ENCODE data around the gene GPATCH2L.

DNA sequence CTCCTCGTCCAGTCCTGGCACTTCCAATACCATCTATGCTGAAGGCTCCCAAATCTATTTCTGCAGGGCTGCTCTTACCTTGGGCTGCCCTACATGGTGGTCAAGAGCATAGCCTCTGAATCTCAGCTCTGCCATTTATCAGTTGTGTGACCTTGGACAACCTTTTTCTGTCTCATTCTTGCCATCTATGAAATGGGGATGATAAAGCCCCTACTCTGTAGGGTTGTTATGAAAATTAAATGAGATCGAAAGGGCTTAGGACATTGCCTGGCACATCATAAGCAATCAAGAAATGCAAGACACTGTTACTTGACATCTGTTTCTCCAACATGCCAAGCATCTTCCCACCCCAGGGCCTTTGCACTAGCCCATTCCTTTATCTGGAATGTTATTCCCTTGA lies 45.5 kb upstream of the GPATCH2L start:
- TF ChIP-seq, protein P1, sequence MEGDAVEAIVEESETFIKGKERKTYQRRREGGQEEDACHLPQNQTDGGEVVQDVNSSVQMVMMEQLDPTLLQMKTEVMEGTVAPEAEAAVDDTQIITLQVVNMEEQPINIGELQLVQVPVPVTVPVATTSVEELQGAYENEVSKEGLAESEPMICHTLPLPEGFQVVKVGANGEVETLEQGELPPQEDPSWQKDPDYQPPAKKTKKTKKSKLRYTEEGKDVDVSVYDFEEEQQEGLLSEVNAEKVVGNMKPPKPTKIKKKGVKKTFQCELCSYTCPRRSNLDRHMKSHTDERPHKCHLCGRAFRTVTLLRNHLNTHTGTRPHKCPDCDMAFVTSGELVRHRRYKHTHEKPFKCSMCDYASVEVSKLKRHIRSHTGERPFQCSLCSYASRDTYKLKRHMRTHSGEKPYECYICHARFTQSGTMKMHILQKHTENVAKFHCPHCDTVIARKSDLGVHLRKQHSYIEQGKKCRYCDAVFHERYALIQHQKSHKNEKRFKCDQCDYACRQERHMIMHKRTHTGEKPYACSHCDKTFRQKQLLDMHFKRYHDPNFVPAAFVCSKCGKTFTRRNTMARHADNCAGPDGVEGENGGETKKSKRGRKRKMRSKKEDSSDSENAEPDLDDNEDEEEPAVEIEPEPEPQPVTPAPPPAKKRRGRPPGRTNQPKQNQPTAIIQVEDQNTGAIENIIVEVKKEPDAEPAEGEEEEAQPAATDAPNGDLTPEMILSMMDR (IDR thresholded peaks at IDR 0.05): no peak
- no peak for TF ChIP-seq POLR2AphosphoS5 (IDR thresholded peaks at IDR 0.05)

Data from stomach (tissue), 4 donors.